Hepatocyte (in vitro differentiated cells): ENCODE measurements around the gene ENTR1. TPM values are rescaled to one million over a fixed set of nuclear protein-coding genes. Genes with fewer than 3 reads are reported as not detected.

Experiments
- DNase-seq: peaks from one replicate; pipeline ENCODE4 v3.0.0-alpha.2; 2016; ENCODE audit warnings: low spot score
- H2AFZ ChIP-seq: fragments of 200-600 bp; sonication (generic); 2 replicates; pipeline ENCODE4 v1.6.0; 2016; ENCODE audit warnings: antibody characterized with exemption, mild to moderate bottlenecking
- H3K27ac ChIP-seq: fragments of 200-600 bp; sonication (generic); 2 replicates; pipeline ENCODE4 v1.5.1; 2016; ENCODE audit warnings: mild to moderate bottlenecking
- H3K27me3 ChIP-seq: fragments of 200-600 bp; sonication (generic); 2 replicates; pipeline ENCODE4 v1.6.1; 2016
- H3K36me3 ChIP-seq: fragments of 200-600 bp; sonication (generic); replicated peaks from 2 replicates; pipeline ENCODE4 v1.5.1; 2016; ENCODE audit warnings: low read depth; ENCODE audit not compliant: insufficient read depth
- H3K4me1 ChIP-seq: fragments of 200-600 bp; sonication (generic); 2 replicates; pipeline ENCODE4 v1.5.1; 2016; ENCODE audit warnings: mild to moderate bottlenecking, moderate library complexity; ENCODE audit not compliant: insufficient read depth
- H3K4me2 ChIP-seq: fragments of 200-600 bp; sonication (generic); 2 replicates; pipeline ENCODE4 v1.6.0; 2016
- H3K4me3 ChIP-seq: fragments of 200-600 bp; sonication (generic); 2 replicates; pipeline ENCODE4 v1.5.1; 2016; ENCODE audit warnings: mild to moderate bottlenecking
- H3K79me2 ChIP-seq: fragments of 200-600 bp; sonication (generic); 2 replicates; pipeline ENCODE4 v1.6.0; 2017; ENCODE audit warnings: mild to moderate bottlenecking
- H3K9me2 ChIP-seq: fragments of 200-600 bp; sonication (generic); replicated peaks from 2 replicates; pipeline ENCODE4 v1.6.0; 2017; ENCODE audit warnings: mild to moderate bottlenecking; ENCODE audit not compliant: insufficient read depth
- H3K9me3 ChIP-seq: fragments of 200-600 bp; sonication (generic); 2 replicates; pipeline ENCODE4 v1.5.1; 2016; ENCODE audit warnings: low read depth, mild to moderate bottlenecking
- H4K20me1 ChIP-seq: fragments of 200-600 bp; sonication (generic); 2 replicates; pipeline ENCODE4 v1.6.0; 2016; ENCODE audit warnings: mild to moderate bottlenecking; ENCODE audit not compliant: insufficient read depth, poor library complexity, severe bottlenecking
- CTCF ChIP-seq: fragments of 200-600 bp; sonication (generic); IDR thresholded peaks from 2 replicates; pipeline ENCODE4 v1.5.1; 2016; ENCODE audit warnings: antibody characterized with exemption, mild to moderate bottlenecking; ENCODE audit not compliant: poor library complexity
- EZH2 ChIP-seq: fragments of 200-600 bp; sonication (generic); IDR thresholded peaks from 2 replicates; pipeline ENCODE4 v1.6.1; 2016; ENCODE audit warnings: antibody characterized with exemption, mild to moderate bottlenecking, borderline replicate concordance
- EZH2phosphoT487 ChIP-seq: fragments of 200-600 bp; sonication (generic); IDR thresholded peaks from one replicate; pipeline ENCODE4 v1.6.1; 2018; ENCODE audit warnings: antibody characterized with exemption, mild to moderate bottlenecking, low read depth, moderate library complexity; ENCODE audit not compliant: unreplicated experiment, severe bottlenecking
- WGBS: methylation state at CpG from one replicate; pipeline ENCODE4 v1.1.6; 2016; ENCODE audit warnings: low lambda C conversion rate; ENCODE audit errors: missing lambda C conversion rate; 5-methylcytosine and 5-hydroxymethylcytosine counted together
- polyA plus RNA-seq: library from polyadenylated mRNA; unstranded; fragments of >200 nt; fragmentation: Nextera tagmentation; extraction: Ambion mirVana; gene quantifications from 2 replicates; pipeline ENCODE4 v1.2.1, GENCODE V29; 2016
- total RNA-seq: library from RNA; depleted of rRNA; stranded (reverse); fragments of >200 nt; gene quantifications from 2 replicates; pipeline ENCODE4 v1.2.3, GENCODE V29; 2014

Gene ENTR1
- total and polyA plus RNA-seq, 2 experiments from 2014 or later: 33.5 to 50.1 TPM

GRCh38 chr9:136366826-136367225 lies 43.6 kb downstream of the ENTR1 start:
- no peak overlapping the region for H3K4me3 ChIP-seq
- H3K36me3 ChIP-seq: no peaks in the 10 kb centered on the region
- H3K79me2 ChIP-seq: no peaks in the 10 kb centered on the region
- TF ChIP-seq EZH2 (no peak), CTCF (no peak), EZH2phosphoT487 (no peak)
- H3K9me3 ChIP-seq: no peaks in the 10 kb centered on the region
- no peaks in the 10 kb centered on the region for H3K27me3 ChIP-seq
- no peaks in the 10 kb centered on the region for H3K4me1 ChIP-seq
- WGBS: 92% methylated on average over 9 of the region's 9 CpGs
- DNase-seq: no peak
- H3K4me2 ChIP-seq: no peak overlapping the region
- H3K9me2 ChIP-seq: no peaks in the 10 kb centered on the region
- H4K20me1 ChIP-seq: no peaks in the 10 kb centered on the region
- no peak overlapping the region for H2AFZ ChIP-seq
- no peak overlapping the region for H3K27ac ChIP-seq

- H3K4me1 ChIP-seq: peaks cover 4% of the 10 kb centered on the region
- H3K27ac ChIP-seq: no peak overlapping the region
- no peaks in the 10 kb centered on the region for H3K9me3 ChIP-seq
- 86% methylated on average over 9 of the region's 9 CpGs for WGBS
- H3K4me2 ChIP-seq: no peak overlapping the region
- H3K79me2 ChIP-seq: no peaks in the 10 kb centered on the region
- H3K36me3 ChIP-seq: no peaks in the 10 kb centered on the region
- TF ChIP-seq CTCF (no peak), EZH2phosphoT487 (no peak), EZH2 (no peak)
- no peak for DNase-seq
- H3K9me2 ChIP-seq: no peaks in the 10 kb centered on the region
- no peaks in the 10 kb centered on the region for H3K27me3 ChIP-seq
- no peak overlapping the region for H2AFZ ChIP-seq
- no peak overlapping the region for H3K4me3 ChIP-seq
- H4K20me1 ChIP-seq: no peaks in the 10 kb centered on the region
These were observed 44.6 kb downstream of the ENTR1 start for GRCh38 chr9:136365775-136366222.

- H3K4me3 ChIP-seq: no peak overlapping the region
- H3K79me2 ChIP-seq: no peaks in the 10 kb centered on the region
- H3K36me3 ChIP-seq: no peaks in the 10 kb centered on the region
- no peaks in the 10 kb centered on the region for H4K20me1 ChIP-seq
- H3K27me3 ChIP-seq: no peaks in the 10 kb centered on the region
- peaks cover 6% of the 10 kb centered on the region for H3K4me1 ChIP-seq
- TF ChIP-seq CTCF (no peak), EZH2phosphoT487 (no peak), EZH2 (no peak)
- no peaks in the 10 kb centered on the region for H3K9me2 ChIP-seq
- no peak overlapping the region for H2AFZ ChIP-seq
- WGBS: 81% methylated on average over 30 of the region's 31 CpGs
- no peak for DNase-seq
- H3K27ac ChIP-seq: no peak overlapping the region
- no peak overlapping the region for H3K4me2 ChIP-seq
- H3K9me3 ChIP-seq: no peaks in the 10 kb centered on the region
These were observed 45.3 kb downstream of the ENTR1 start for GRCh38 chr9:136364942-136365774.
